Peyer's patch (tissue), 4 donors: ENCODE measurements around the gene PLXNA4.

ENCODE experiments used
- CTCF ChIP-seq, 6 experiments: fragments of 450-650 bp in 4 of 6; fragments of 200-600 bp in 2 of 6; sonication (generic) in 1 of 6; IDR thresholded peaks; one replicate each; pipeline ENCODE4 v1.5.1; 2017 to 2019; ENCODE audit warnings: antibody characterized with exemption in 6 of 6, mild to moderate bottlenecking in 3 of 6, moderate library complexity in 1 of 6
- POLR2A ChIP-seq, 2 donors: fragments of 450-650 bp; IDR thresholded peaks; one replicate each; pipeline ENCODE4 v1.5.1; 2017; ENCODE audit warnings: antibody characterized with exemption in 2 of 2, mild to moderate bottlenecking in 2 of 2, moderate library complexity in 2 of 2

GRCh38 chr7:132622081-132622480, 45.8 kb upstream of the PLXNA4 start:
- TF ChIP-seq CTCF (IDR thresholded peaks at IDR 0.05): no peak
- no peak for TF ChIP-seq POLR2A (IDR thresholded peaks at IDR 0.05)
